Panc1 (cell line): ENCODE results near the gene EPHB2. TPM values are rescaled to one million over a fixed set of nuclear protein-coding genes. Genes with fewer than 3 reads are reported as not detected.

Experiments
- ATAC-seq: fragments of 200-7000 bp; cut with Tn5 transposase; 2 replicates; pipeline ENCODE4 v1.9.1; 2020; ENCODE audit warnings: mild to moderate bottlenecking, moderate library complexity
- BruUV-seq: library from RNA; stranded (reverse); fragments of 400-500 nt; replicated peaks from 2 replicates; lab custom pipeline; 2021; lab: Mats Ljungman, UMichigan
- CTCF ChIA-PET: fragments of 300-600 bp; sonication (Branson Sonifier 250); formaldehyde crosslinking; loops from one replicate; lab custom pipeline; 2022; ENCODE audit warnings: antibody characterized with exemption; lab: Charles Lee
- POLR2A ChIA-PET: fragments of 300-600 bp; sonication (Branson Sonifier 250); formaldehyde crosslinking; loops from one replicate; lab custom pipeline; 2022; ENCODE audit warnings: antibody characterized with exemption; lab: Charles Lee
- DNase-seq: peaks from one replicate; pipeline ENCODE4 v3.0.0-alpha.2; 2010; ENCODE audit warnings: low read depth, low spot score
- H3K27ac ChIP-seq: 2 replicates; pipeline ENCODE4 v1.5.1; 2011; ENCODE audit warnings: mild to moderate bottlenecking, low read length, inconsistent platforms
- H3K27me3 ChIP-seq: fragments of 200-500 bp; sonication (Bioruptor generic); 2 replicates; pipeline ENCODE4 v1.6.0; 2014; ENCODE audit warnings: low read length, inconsistent platforms; ENCODE audit not compliant: control insufficient read depth, insufficient read depth
- H3K36me3 ChIP-seq: fragments of 200-500 bp; sonication (Bioruptor generic); 2 replicates; pipeline ENCODE4 v1.5.1; 2014; ENCODE audit warnings: inconsistent platforms, mild to moderate bottlenecking, low read length, moderate library complexity; ENCODE audit not compliant: control insufficient read depth, insufficient read depth
- H3K4me1 ChIP-seq: 2 replicates; pipeline ENCODE4 v1.5.1; 2011; ENCODE audit warnings: inconsistent platforms, mild to moderate bottlenecking, low read length, moderate library complexity; ENCODE audit not compliant: control insufficient read depth, insufficient read depth
- H3K4me3 ChIP-seq, 2 experiments: 2 replicates each; pipeline ENCODE4 v1.5.1; 2011 to 2012; ENCODE audit warnings: low read depth in 2 of 2, low read length in 2 of 2, mild to moderate bottlenecking in 2 of 2, inconsistent platforms in 1 of 2, moderate library complexity in 1 of 2
- H3K9me3 ChIP-seq: fragments of 200-500 bp; sonication (Bioruptor generic); 2 replicates; pipeline ENCODE4 v1.5.1; 2014; ENCODE audit warnings: low read depth, mild to moderate bottlenecking, inconsistent platforms, low read length, moderate library complexity; ENCODE audit not compliant: control insufficient read depth, insufficient read depth
- CTCF ChIP-seq: fragments of 450-650 bp; IDR thresholded peaks from 2 replicates; pipeline ENCODE4 v1.5.1; 2017; ENCODE audit warnings: mild to moderate bottlenecking
- POLR2AphosphoS5 ChIP-seq: IDR thresholded peaks from 2 replicates; pipeline ENCODE4 v1.6.1; 2012; ENCODE audit warnings: mild to moderate bottlenecking, low read depth, low read length, moderate library complexity
- REST ChIP-seq, 2 experiments: IDR thresholded peaks; 2 replicates each; pipeline ENCODE4 v1.6.1; 2011 to 2012; ENCODE audit warnings: low read depth in 2 of 2, control low read depth in 1 of 2, low read length in 1 of 2, mild to moderate bottlenecking in 1 of 2, moderate library complexity in 1 of 2; ENCODE audit not compliant: insufficient read depth in 1 of 2
- SIN3A ChIP-seq: IDR thresholded peaks from 2 replicates; pipeline ENCODE4 v1.6.1; 2012; ENCODE audit warnings: low read depth, mild to moderate bottlenecking, low read length, moderate library complexity, borderline replicate concordance; ENCODE audit not compliant: insufficient read depth
- TCF7L2 ChIP-seq: IDR thresholded peaks from 2 replicates; pipeline ENCODE4 v1.6.1; 2011; ENCODE audit warnings: mild to moderate bottlenecking, low read depth, low read length, inconsistent platforms
- in situ Hi-C: cut with HindIII; loops from 2 replicates; pipeline ENCODE4 v1.10.0; 2016; ENCODE audit warnings: low sequenced_read_pairs, low pct_unique_long_range_greater_than_20kb
- intact Hi-C: fragments of 100-400 bp; cut with micrococcal nuclease; formaldehyde crosslinking; loops from one replicate; pipeline ENCODE4 v1.10.0; 2022; ENCODE audit not compliant: unreplicated experiment
- total RNA-seq: library from RNA; stranded (reverse); gene quantifications from one replicate; pipeline ENCODE4 v1.2.1, GENCODE V29; 2021; ENCODE audit not compliant: unreplicated experiment

The EPHB2 gene
- total RNA-seq, 1 experiment from 2014 or later, result 29.0 TPM

DNA sequence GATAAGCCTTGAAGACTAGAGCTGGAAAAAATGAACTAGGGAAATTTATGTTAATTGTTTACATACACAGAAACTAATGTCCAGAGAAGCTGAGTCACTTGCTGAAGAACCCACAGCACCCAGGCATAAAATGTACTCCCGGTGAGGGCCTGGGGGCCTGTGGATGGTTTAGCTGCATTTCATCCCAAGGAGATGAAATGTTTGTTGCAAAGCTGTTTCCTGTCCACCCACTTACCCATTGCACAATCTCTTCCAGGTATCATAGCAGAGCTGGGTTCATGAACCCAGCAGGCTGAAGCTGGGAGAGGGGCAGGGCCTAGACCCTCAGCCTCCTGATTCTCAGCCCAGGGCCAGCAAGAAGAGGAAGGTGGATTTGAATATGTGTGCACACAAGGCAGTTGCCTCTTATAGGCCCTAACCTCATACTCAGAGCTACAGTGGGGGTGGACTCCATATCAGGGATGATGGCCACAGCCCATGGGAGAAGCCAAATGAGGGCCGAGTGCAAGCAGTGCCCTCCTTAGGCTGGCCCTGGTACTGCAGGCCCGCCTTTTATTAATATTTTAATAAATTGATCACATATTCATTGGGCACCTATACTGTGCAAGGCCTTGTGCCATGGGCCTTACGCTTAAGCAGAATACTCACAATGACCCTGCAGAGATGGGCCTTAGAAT, 151.3 kb downstream of the EPHB2 start:
- no TSS peak for BruUV-seq
- Histone ChIP-seq H3K4me1 (no peaks in the 10 kb centered on the region), H3K27ac (no peak overlapping the region), H3K4me3 (no peak overlapping the region), H3K9me3 (no peaks in the 10 kb centered on the region), H3K36me3 (no peaks in the 10 kb centered on the region), H3K27me3 (no peaks in the 10 kb centered on the region)
- in situ Hi-C loops, result no loop called here
- intact Hi-C loops, result no loop called here
- TF ChIP-seq CTCF, result peak; percentile 94
- TF ChIP-seq REST (IDR thresholded peaks at IDR 0.05; ENCODE audit: insufficient read depth in 1 of 2, low read depth in 2 of 2, low read length in 1 of 2), result no peak
- ChIA-PET CTCF (interaction anchor here (0.6 to 1.4 kb wide), 6 partner anchors 16 to 514 kb away, joined by 3 to 4 read pairs (median 3); no protein-coding TSS in a partner anchor), POLR2A (no interaction called here)
- ATAC-seq (peak; percentile 64), DNase-seq (no peak)

- H3K27me3 ChIP-seq, result no peaks in the 10 kb centered on the region
Observed at GRCh38 chr1:22862752-22863151, 152.1 kb downstream of the EPHB2 start.

More at GRCh38 chr1:22862752-22863151, 152.1 kb downstream of the EPHB2 start:
- intact Hi-C loops, result no loop called here
- H3K36me3 ChIP-seq, result no peaks in the 10 kb centered on the region
- H3K9me3 ChIP-seq, result no peaks in the 10 kb centered on the region
- H3K4me1 ChIP-seq, result no peaks in the 10 kb centered on the region
- no peak for ATAC-seq
- no peak overlapping the region for H3K4me3 ChIP-seq
- ChIA-PET CTCF (interaction anchor here (0.6 kb wide), 1 partner anchor 44 kb away, joined by 3 read pairs; no protein-coding TSS in a partner anchor), POLR2A (no interaction called here)
- no peak overlapping the region for H3K27ac ChIP-seq
- in situ Hi-C loops, result no loop called here
- no TSS peak for BruUV-seq
- no peak for TF ChIP-seq POLR2AphosphoS5
- TF ChIP-seq TCF7L2, result no peak
- TF ChIP-seq REST (IDR thresholded peaks at IDR 0.05; ENCODE audit: insufficient read depth in 1 of 2, low read depth in 2 of 2, low read length in 1 of 2), result no peak
- TF ChIP-seq SIN3A, result no peak
- TF ChIP-seq CTCF, result no peak
- DNase-seq, result no peak
